Adrenal gland (tissue), 12 donors: ENCODE measurements around the gene ERRFI1. TPM values are rescaled to one million over a fixed set of nuclear protein-coding genes. Genes with fewer than 3 reads are reported as not detected.
A peak's percentile ranks its signal among the peaks of the same experiment; 100 is the strongest.

Source experiments
- DNase-seq, 7 donors: peaks; one replicate each; pipeline ENCODE4 v3.0.0-alpha.2; 2019 to 2020
- H3K27ac ChIP-seq, 5 donors: fragments of 200-600 bp; sonication (generic) in 4 of 5; 1 replicate in 3 of 5; 2 replicates in 2 of 5; pipeline versions ENCODE4 v1.5.1 to v1.8.0; 2016 to 2020; ENCODE audit warnings: mild to moderate bottlenecking in 1 of 5
- H3K27me3 ChIP-seq: fragments of 200-600 bp; 2 replicates; pipeline ENCODE4 v1.8.0; 2021
- H3K36me3 ChIP-seq, 2 donors: fragments of 200-600 bp; replicated peaks in 1 of 2; 1 replicate in 1 of 2; 2 replicates in 1 of 2; pipeline versions ENCODE4 v1.5.1 to v1.8.0; 2018 to 2022
- H3K4me1 ChIP-seq, 2 donors: fragments of 200-600 bp; replicated peaks in 1 of 2; 1 replicate in 1 of 2; 2 replicates in 1 of 2; pipeline versions ENCODE4 v1.5.1 to v1.8.0; 2018 to 2021
- H3K4me3 ChIP-seq, 4 donors: fragments of 200-600 bp; sonication (generic) in 3 of 4; one replicate each; pipeline ENCODE4 v1.5.1; 2016 to 2018
- H3K9me3 ChIP-seq, 3 donors: fragments of 200-600 bp; sonication (generic) in 1 of 3; replicated peaks in 1 of 3; 1 replicate in 2 of 3; 2 replicates in 1 of 3; pipeline versions ENCODE4 v1.5.1 to v1.8.0; 2016 to 2021
- POLR2A ChIP-seq, 2 donors: fragments of 450-650 bp; IDR thresholded peaks; one replicate each; pipeline ENCODE4 v1.6.1; 2017; ENCODE audit warnings: antibody characterized with exemption in 2 of 2, mild to moderate bottlenecking in 2 of 2, moderate library complexity in 1 of 2
- WGBS, 4 donors: extraction: QIAGEN DNeasy Blood & Tissue Kit in 2 of 4; methylation state at CpG; one replicate each; pipeline versions ENCODE4 v1.1.5 to v1.1.7; 2013 to 2017; 5-methylcytosine and 5-hydroxymethylcytosine counted together
- intact Hi-C, 2 donors: fragments of 100-400 bp; cut with DNase I; formaldehyde crosslinking; loops; one replicate each; pipeline versions ENCODE4 v1.14.1 to v1.15.0; 2022 to 2023
- polyA plus RNA-seq, 3 donors: library from polyadenylated mRNA; stranded (reverse); fragments of 200-250 nt in 2 of 3; fragments of 350-450 nt in 1 of 3; fragmentation: Illumina TruSeq in 1 of 3; extraction: RNeasy Lipid Tissue Mini Kit (QIAGEN cat#74804) in 1 of 3; gene quantifications; one replicate each; pipeline ENCODE4 v1.2.3, GENCODE V29; 2013 to 2014
- total RNA-seq, 9 donors: library from RNA; depleted of rRNA in 4 of 9; stranded (reverse); fragments of >200 nt in 4 of 9; fragments of 120-200 nt in 1 of 9; fragmentation: NEBNext Ultra II Directional in 1 of 9; extraction: Animal tissue kit (Norgen Biotek cat#: 25700) in 1 of 9; gene quantifications; one replicate each; pipeline versions ENCODE4 v1.1.0 to v1.2.4, GENCODE V29; 2013 to 2023
- TF ChIP-seq, protein P1 (sequence below), 6 experiments: fragments of 450-650 bp in 4 of 6; fragments of 200-600 bp in 2 of 6; sonication (generic) in 1 of 6; IDR thresholded peaks; 1 replicate in 5 of 6; 2 replicates in 1 of 6; pipeline versions ENCODE4 v1.5.1 to v1.8.0; 2016 to 2021; ENCODE audit warnings: antibody characterized with exemption in 6 of 6, mild to moderate bottlenecking in 2 of 6, moderate library complexity in 1 of 6
- donor health status: healthy with polysubstance abuse.
- donor health status: Bipolar disorder and iron deficiency.
- donor health status: DM: yes; HTN: yes; CAD: no.
- donor health status: DM: no; HTN: no; CAD: no.
- donor health status: DM: no; HTN: no; CAD: no.
- donor health status: DM: yes; HTN: yes; CAD: no.

ERRFI1 gene
- total and polyA plus RNA-seq, 12 donors, result 14.4 to 71.5 (median 25.7) TPM

DNA sequence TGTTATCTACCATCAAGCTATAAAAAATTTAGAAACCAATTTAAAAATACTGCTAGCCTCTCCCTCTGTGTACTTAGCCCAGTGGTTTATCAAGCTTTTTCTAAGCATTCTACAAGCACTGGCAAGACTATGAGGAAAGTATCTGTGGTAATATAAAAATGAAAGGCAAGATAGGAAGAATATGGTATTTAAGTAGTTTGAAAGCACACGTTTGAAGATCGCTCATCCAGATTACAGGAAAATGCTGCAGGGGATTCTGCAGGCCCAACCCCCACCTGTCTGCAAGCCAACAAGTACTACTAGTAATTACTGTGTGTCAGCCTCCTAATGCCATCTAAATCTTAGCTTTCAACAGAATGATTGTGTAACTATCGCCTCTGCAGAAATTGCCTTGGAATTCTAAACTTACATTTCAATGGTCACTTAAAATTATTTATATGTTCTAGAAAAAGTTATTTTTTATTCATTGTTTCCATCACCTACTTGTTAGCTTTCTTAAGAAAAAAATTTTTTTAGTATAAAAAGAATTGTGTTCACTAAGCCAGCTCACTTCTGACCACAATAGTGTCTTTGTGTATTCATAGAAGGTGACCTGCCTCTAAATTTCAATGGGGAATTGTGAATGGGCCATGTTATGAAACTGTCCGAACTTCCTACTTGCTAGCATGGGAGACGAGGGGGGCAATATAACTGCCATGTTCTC is 8.5 kb downstream of the ERRFI1 start:
- no peak overlapping the region for H3K4me3 ChIP-seq
- peaks cover 34 to 71% of the 10 kb centered on the region in 2 donors for H3K4me1 ChIP-seq
- 45 to 51% (median 48%) methylated on average over 5 of the region's 5 CpGs for WGBS, 4 donors

DNA sequence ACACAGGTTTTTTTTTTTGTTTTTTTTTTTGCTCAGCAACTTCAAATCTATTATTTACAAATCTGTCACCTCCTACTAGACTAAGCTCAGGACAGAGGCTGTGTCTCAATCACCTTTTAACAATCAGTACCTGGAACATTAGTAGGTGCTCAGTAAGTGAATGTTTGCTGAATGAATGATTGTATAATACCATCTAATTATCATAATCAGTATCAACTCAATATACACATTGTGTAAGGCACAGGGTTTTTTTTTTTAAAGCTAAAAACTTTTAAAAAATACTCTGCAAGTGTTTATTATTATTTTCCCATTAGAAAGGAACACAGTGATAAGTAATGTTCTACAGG is 9.2 kb downstream of the ERRFI1 start:
- intact Hi-C loops, result loop anchor here in 1 of 2 donors (5.0 kb wide), 1 partner anchor 35 kb away; no protein-coding TSS in a partner anchor
- Histone ChIP-seq H3K4me1 (peaks cover 34 to 63% of the 10 kb centered on the region in 2 donors), H3K4me3 (no peak overlapping the region), H3K36me3 (peaks cover 0 to 18% of the 10 kb centered on the region in 2 donors), H3K9me3 (no peaks in the 10 kb centered on the region), H3K27me3 (no peaks in the 10 kb centered on the region), H3K27ac (peak overlapping the region in 3 of 5 donors; percentile 10 to 82 (median 57))
- TF ChIP-seq POLR2A (IDR thresholded peaks at IDR 0.05), result no peak
- TF ChIP-seq, protein P1, sequence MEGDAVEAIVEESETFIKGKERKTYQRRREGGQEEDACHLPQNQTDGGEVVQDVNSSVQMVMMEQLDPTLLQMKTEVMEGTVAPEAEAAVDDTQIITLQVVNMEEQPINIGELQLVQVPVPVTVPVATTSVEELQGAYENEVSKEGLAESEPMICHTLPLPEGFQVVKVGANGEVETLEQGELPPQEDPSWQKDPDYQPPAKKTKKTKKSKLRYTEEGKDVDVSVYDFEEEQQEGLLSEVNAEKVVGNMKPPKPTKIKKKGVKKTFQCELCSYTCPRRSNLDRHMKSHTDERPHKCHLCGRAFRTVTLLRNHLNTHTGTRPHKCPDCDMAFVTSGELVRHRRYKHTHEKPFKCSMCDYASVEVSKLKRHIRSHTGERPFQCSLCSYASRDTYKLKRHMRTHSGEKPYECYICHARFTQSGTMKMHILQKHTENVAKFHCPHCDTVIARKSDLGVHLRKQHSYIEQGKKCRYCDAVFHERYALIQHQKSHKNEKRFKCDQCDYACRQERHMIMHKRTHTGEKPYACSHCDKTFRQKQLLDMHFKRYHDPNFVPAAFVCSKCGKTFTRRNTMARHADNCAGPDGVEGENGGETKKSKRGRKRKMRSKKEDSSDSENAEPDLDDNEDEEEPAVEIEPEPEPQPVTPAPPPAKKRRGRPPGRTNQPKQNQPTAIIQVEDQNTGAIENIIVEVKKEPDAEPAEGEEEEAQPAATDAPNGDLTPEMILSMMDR (IDR thresholded peaks at IDR 0.05), result no peak
- DNase-seq, result no peak

More for the DNA sequence above, 8.5 kb downstream of the ERRFI1 start:
- TF ChIP-seq, protein P1 (IDR thresholded peaks at IDR 0.05), result no peak
- TF ChIP-seq POLR2A (IDR thresholded peaks at IDR 0.05), result no peak
- Histone ChIP-seq H3K27ac (peak overlapping the region in 4 of 5 donors; percentile 8 to 82 (median 34)), H3K9me3 (no peaks in the 10 kb centered on the region), H3K27me3 (no peaks in the 10 kb centered on the region), H3K36me3 (peaks cover 0 to 17% of the 10 kb centered on the region in 2 donors)
- intact Hi-C loops, result loop anchor here in 1 of 2 donors (5.0 kb wide), 1 partner anchor 35 kb away; no protein-coding TSS in a partner anchor
- DNase-seq, result peak in 2 of 7 donors; percentile 32 to 47

DNA sequence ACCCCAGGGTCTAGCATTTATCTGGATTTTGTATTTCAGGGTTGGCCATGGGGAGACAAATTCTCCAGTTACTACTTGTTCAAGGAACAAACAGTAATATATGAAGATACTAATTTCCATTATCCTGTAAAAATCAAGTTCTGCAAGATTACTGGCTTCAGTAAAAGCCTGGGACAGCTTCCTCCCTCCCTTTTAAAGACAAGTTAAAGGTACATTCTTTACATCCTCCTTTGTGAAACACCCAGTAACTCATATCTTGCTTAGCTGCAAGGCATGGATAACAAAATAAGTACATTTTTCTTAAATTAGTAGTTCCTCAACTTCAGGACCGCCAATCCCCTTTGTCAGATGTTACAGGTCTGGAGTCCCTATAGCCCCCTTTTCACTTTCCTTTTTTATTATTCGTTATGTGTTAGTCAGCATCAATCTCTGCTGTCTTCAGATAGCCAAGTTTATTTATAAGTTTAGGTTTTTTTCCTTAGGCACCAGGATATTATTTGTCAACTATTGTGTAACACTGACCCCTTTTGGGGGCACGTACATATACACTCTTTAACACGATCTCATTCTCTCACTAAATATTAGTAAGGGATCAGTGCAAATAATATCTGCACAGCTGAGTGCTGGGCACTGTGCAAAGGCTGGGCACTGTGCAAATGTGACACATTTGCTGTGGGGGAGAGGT is 9.8 kb downstream of the ERRFI1 start:
- 29 to 34% (median 31%) methylated on average over 4 of the region's 4 CpGs for WGBS, 4 donors
- Histone ChIP-seq H3K36me3 (peaks cover 0 to 19% of the 10 kb centered on the region in 2 donors), H3K9me3 (no peaks in the 10 kb centered on the region), H3K27me3 (no peaks in the 10 kb centered on the region), H3K4me3 (no peak overlapping the region), H3K4me1 (peaks cover 34 to 58% of the 10 kb centered on the region in 2 donors), H3K27ac (peak overlapping the region in 4 of 5 donors; percentile 57 to 84 (median 70))
- intact Hi-C loops, result loop anchor here in 1 of 2 donors (5.0 kb wide), 1 partner anchor 34 kb away; no protein-coding TSS in a partner anchor
- no peak for DNase-seq
- TF ChIP-seq POLR2A (IDR thresholded peaks at IDR 0.05), result no peak
- TF ChIP-seq, protein P1 (IDR thresholded peaks at IDR 0.05), result no peak

DNA sequence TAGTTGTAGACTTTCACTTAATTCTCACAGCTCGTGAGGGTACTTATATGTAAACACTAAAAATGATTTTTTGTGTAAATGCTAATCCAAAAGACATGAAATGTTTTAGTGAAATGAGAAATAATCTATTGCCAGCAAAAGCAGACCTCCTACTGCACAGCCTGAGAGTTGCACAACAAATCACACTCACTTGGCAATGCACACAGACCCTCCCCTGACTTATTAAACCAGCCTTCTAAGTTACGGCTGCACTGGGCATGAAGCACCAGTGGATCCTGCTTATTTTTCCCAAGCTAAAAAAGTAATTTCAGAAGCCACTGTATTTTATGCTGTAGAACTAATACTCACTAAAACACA is 10.3 kb downstream of the ERRFI1 start:
- Histone ChIP-seq H3K27me3 (no peaks in the 10 kb centered on the region), H3K4me1 (peaks cover 34 to 55% of the 10 kb centered on the region in 2 donors), H3K4me3 (no peak overlapping the region), H3K9me3 (no peaks in the 10 kb centered on the region), H3K27ac (peak overlapping the region in 4 of 5 donors; percentile 57 to 84 (median 70)), H3K36me3 (peaks cover 0 to 22% of the 10 kb centered on the region in 2 donors)
- WGBS, 4 donors, result 33 to 46% (median 42%) methylated on average over 2 of the region's 2 CpGs
- DNase-seq, result peak in 2 of 7 donors; percentile 38 to 39
- peak in 1 of 2 donors; percentile 19 for TF ChIP-seq POLR2A (IDR thresholded peaks at IDR 0.05)
- TF ChIP-seq, protein P1 (IDR thresholded peaks at IDR 0.05), result no peak
- intact Hi-C loops, result loop anchor here in 1 of 2 donors (5.0 kb wide), 1 partner anchor 33 kb away; no protein-coding TSS in a partner anchor
